GM18498 (cell line): ENCODE measurements around the gene ABCC2.
A peak's percentile ranks its signal among the peaks of the same experiment; 100 is the strongest.
"Not testable (repeated sequence)": the region's sequence is repeated elsewhere in the genome, so short reads cannot be mapped to it uniquely, and the experiment has no call there.

Source experiments
- ATAC-seq: cut with Tn5 transposase; IDR thresholded peaks from one replicate; pipeline ENCODE4 v1.9.1; 2021; ENCODE audit warnings: mild to moderate bottlenecking, moderate library complexity; ENCODE audit not compliant: unreplicated experiment

Gene ABCC2

DNA sequence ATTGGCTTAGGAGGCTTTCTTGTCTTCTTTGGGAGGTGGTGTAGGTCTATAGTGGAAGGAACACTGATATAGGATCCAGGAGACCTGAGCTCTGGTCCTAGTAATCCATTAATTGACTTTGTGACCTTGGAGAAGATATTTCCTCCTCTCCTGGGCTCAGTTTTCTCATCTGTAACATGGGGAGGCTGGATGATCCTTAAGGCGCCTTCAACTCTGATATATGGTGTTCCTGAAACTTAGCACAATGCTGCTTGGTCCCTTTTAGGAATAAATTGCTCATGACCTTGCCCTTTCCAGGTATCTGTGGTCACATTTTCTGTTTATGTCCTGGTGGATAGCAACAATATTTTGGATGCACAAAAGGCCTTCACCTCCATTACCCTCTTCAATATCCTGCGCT, 25.3 kb downstream of the ABCC2 start:
- ATAC-seq, result no peak

DNA sequence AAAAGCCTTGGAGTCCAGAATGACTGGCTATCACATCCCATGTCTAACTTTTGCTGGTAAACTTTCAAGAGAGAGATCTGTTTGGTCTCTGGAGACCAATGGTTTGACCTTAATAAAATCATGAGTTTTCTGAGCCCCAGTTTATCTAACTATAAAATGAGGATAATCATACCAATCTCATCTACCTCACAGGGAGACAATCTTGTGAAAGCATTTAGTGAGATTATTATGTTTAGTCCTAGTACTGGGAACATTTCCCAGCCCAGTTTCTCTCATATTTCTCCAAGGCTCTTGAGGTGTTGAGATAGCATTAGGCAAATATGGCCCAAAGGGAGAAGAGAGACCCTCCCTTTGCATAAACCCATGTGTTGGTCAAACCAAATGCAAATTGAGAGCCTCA, 25.8 kb downstream of the ABCC2 start:
- ATAC-seq, result no peak

DNA sequence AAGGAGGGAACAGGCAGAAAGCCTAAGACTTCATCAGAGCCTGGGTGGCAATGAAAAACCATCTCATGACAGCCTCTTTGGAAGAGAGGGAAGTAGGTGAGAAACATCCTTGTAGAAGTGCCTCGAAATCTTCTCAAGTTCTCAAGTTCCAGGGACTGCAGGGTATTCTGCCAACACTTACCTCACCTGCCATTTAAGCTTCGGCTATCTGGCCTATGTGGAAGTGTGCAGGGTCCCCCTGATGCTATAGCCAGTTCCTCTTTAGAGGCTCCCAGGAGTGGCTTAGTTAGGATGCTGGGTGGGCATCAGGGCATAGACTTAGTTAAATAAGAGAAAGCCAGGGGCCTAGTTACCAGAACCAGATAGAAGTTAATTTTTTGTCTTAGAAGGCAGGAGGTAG, 27.0 kb downstream of the ABCC2 start:
- ATAC-seq, result no peak

DNA sequence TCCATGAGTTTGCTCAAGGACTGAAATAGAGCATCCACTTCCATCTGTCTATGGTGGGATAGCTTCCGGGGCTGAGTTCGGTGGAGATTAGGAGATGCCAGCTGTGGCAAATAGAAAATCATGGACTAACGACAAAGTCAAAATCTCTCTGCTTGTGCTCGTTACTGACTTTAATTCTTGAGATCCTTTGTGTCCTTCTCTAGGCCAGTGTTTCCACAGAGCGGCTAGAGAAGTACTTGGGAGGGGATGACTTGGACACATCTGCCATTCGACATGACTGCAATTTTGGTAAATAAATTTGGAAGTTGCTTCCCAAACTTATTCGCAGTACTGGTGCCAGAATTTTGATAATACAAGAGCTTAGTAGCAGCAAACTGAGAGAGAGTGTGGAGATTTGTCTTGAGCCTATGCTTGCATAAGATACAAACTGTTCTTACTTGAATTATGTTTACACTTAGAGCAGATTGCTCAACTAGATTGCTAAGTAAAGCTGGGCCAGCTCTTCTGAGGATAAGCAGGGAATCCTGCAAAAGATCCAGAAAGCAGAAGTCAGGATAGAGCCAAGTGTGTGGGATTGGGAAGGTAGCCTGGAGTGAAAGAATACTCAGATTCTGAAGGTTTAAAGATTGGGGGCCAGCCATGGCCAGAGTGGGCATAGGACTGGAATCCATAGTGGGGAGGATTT, 27.6 kb downstream of the ABCC2 start:
- no peak for ATAC-seq

DNA sequence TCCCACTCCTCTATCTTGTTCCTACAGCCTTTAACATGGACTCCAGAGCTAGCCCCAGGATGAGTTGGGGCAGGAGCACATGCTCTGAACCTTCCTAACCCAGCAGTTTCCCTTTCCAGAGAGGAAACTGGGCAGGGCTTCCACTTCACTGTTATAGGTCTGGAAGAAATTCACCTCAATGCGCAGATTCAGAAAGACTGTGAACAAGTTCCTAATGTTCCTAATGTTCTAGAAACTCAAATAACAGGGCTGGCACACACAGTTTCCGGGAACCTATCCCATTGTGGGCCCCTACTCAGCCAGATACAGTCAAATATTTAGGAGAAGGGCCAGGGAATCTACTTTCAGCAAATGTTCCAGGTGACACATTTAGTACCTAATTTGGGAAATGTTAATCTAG, 29.7 kb downstream of the ABCC2 start:
- ATAC-seq, result no peak

DNA sequence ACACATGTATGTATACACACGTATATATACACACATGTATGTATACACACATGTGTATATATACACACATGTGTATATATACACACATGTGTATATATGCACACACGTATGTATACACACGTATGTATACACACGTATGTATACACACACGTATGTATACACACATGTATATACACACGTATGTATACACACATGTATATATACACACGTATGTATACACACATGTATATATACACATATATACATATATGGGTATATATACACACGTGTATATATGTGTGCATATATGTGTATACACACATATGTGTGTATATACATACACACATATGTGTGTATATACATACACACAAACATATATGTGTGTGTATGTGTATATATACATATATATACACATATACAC, 31.7 kb downstream of the ABCC2 start:
- no peak for ATAC-seq

DNA sequence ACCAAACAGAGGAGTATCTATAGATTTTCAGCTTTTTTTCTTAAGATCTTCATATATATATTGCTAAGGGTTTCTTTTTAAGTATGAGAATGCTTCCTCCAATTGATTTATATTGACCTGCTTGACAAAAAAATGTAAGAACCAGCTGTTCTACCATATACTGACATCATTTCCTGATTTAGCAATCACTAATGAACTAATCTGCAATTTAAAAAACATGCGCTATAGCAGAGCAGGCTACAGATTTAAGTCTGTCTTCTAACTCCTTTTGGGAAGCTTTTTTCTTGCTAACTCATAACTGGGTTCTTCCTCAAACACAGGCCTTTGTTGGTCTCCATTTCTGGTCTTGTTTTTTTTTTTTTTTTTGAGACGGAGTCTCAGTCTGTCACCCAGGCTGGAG, 33.2 kb downstream of the ABCC2 start:
- ATAC-seq, result no peak

DNA sequence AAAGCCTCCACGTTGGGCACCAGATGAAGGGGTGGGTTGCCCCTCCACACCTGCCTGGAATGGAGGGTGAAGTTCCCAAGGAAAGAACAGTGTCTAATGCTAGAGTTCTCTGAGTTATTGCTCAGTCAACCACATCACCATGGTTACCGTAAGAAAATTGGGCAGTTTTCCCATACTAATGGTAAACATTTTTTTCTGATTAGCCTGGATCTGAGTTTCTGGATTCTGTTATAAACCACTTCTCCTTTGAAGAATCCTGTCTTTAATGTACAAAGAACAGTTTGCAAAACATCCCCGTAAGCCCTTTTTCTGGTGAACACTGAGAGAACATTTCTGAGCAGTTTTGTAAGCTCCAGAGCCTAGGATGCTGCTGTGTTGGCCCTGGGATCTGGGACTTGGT, 45.5 kb downstream of the ABCC2 start:
- ATAC-seq, result no peak

DNA sequence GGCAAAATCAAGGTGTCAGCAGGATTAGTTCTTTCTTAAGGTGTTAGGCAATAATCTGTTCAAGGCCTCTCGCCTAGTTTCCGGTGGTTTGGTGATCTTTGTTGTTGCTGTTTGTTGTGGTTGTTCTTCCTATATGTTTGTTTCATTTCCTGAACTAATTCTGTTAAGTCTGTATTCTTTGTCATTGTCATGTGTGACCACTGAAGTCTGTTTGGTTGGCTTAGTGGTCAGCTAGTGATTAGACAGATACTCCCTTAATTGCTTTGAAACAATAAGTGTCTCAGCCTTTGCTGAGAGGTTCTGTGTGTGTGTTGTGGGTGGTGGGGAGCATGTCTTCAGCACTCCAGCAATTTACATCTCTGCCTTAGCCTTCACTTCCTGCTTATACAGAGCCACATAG, 46.0 kb downstream of the ABCC2 start:
- no peak for ATAC-seq

DNA sequence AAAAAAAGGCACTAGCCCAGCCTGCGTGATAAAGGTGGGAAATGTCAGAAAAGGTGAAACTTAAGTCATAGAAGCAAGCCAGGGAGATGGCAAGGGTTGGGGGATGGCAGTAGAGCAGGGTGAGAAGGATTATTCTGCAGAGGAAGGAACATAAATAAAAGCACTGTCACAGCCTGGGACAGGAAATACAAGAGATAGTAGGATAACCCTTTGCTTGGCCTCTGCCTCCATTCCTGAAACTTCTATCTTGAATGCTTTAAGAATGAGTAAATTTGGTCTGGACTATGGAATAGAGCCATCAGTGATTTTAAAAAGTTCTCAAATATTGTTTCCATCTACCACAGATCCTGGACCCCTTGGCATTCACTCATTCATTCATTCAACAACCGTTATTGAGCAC, 50.0 kb downstream of the ABCC2 start:
- no peak for ATAC-seq

DNA sequence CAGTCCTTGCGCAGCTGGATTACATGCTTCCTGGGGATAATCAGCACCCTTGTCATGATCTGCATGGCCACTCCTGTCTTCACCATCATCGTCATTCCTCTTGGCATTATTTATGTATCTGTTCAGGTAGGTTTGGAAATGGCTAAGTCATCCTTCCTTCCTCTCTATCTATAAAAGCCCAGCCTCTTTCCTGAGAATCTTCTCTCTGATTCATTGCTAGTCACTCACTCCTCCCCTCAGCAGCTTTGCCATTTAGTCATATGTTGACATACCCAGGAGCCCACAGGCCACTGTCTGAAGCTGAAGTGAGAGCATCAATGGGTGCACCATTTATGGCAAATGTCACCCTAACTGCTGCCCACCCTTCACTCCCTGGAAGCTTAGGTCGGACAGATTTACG, 52.0 kb downstream of the ABCC2 start:
- no peak for ATAC-seq

DNA sequence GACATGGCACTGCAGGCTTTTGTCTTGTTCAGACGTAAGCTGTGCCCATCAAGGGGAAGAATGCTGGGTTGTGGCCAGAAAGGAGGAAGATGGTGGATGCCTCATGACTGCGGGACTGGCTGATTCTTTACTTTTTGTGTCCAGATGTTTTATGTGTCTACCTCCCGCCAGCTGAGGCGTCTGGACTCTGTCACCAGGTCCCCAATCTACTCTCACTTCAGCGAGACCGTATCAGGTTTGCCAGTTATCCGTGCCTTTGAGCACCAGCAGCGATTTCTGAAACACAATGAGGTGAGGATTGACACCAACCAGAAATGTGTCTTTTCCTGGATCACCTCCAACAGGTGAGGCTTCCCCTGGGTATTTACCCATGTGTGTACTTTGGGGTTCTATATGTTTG, 53.5 kb downstream of the ABCC2 start:
- ATAC-seq, result no peak

DNA sequence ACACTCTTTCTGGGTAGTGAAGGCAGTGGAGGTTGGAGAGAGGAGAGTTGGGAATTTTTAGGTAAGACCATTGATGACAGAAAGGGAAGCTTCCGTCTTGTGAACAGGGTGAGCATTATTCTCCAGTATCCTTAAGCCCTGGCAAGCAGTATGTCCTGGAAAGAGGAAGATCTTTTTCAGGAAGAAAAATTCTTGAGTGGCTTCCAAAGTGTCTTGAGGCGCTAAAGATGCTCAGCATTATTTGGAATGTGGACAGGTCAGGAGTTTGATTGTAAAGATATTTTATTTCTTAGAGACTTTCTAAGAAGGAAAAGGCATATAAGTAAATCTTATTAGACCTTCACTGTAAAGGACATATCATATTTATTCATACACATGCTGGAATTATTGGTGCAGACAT, 54.3 kb downstream of the ABCC2 start:
- ATAC-seq, result no peak

DNA sequence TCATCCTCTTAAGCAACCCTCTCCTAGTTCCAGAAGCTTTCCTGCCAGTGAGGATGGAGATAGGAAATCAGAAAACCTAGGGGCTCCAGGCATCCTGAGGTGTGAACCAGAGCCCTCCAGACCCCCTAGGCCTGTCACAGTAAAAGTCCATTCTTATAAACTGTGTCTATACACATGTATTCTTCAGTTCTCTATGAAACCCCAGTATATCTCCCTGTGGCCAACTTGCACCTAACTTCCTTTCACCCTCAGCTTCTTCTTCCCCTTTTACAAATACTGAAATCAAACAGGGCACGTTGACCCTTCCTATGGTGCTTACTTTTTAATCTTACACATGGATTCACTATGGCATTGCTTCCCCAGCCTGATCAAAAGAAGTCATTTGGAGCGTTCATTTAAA, 58.4 kb downstream of the ABCC2 start:
- ATAC-seq, result not testable (repeated sequence)

DNA sequence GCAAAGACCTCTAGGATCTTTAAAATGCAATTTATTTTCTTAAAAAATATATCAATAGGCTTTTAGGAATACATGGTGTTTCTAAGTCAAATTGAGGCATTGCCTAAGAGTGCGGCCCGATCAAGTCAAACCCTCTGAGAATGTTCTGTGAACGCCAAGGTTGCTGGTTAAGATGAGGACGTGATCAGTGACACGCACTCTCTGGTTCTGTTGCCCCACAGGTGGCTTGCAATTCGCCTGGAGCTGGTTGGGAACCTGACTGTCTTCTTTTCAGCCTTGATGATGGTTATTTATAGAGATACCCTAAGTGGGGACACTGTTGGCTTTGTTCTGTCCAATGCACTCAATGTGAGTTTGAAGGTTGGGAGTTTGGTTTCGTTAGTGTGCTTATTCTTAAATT, 59.3 kb downstream of the ABCC2 start:
- ATAC-seq, result no peak

DNA sequence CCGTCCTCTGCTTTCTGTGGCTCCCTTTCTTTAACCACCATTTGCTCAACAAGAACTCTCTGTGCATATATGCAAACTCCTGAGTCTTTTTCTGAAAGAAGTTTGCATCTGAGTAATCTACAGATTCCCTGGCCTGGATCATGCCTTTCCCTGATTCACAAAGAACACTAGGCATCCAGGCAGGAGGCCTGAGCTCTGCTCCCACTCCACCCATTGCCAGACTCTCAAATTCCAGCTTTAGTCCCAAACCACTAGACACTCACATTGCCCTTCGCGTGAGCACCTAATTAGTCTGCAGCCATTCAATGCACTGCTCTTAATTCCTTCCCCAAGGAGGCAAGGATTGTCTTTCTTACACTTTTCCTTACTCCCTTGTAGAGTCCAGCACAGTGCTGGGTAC, 60.9 kb downstream of the ABCC2 start:
- ATAC-seq, result no peak

DNA sequence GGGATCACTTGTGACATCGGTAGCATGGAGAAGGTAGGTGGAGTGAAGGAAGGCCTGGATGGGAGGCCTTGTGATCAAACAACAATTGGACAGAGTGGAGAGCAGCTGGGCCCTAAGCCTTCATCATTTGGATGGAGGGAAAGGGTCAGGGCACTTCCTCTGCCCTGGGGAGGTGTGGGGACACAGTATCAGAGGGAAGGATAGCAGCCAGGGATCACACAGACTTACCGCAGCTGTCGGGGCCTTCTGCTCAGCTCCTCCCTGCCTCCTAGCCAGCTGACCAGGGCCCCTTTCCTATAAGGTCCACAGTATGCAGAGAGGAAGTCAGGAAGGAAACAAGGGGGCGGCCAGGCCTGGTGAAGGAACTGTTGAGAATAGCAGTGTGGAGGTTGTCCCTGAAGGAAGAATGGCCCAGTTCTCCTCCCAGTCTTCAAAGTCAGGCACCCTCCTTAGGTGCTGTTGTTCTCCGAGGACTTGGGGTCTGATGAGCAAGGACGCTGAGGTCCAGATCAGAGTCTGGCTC, 62.1 kb downstream of the ABCC2 start:
- ATAC-seq, result no peak

DNA sequence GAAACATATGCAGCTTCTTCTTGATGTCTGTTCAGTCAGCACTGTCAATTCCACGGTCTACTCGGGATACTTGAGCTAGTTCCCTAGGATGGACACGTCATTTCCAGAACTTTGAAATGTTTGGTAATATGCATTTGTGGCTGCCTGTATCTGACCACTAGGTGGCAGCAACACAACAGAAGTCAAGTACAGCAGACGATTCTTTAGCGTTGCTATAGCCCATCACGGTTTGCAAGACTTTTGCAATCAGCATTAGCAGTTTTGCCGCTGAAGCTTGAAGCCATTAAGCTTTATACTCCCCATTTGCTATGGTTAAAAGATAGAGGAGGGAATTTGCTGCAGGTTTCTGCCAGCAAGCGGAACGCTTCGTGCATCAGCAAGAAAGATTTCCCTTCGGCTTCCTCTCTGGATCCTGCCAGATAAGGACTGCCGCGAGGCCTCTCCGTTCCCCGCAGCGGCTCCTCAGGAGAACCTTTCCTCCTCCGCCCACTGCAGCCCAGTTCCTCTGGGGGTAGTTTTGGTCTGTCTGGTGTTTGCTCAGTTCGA, 63.5 kb downstream of the ABCC2 start:
- peak; percentile 74 for ATAC-seq

DNA sequence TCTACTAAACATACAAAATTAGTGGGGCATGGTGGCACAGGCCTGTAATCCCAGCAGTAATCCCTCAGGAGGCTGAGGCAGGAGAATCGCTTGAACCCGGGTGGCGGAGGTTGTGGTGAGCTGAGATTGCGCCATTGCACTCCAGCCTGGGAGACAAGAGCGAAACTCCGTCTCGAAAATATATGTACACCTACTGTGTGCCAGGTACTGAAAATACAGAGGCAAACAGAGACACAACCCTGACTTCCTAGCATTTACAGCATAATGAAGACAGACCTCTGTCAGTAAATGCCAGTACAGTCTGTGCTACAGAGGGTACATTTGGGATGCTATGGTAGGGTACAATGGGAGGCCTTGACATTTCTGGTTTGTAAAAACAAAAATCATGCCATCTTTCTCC, 66.6 kb downstream of the ABCC2 start:
- ATAC-seq, result no peak

DNA sequence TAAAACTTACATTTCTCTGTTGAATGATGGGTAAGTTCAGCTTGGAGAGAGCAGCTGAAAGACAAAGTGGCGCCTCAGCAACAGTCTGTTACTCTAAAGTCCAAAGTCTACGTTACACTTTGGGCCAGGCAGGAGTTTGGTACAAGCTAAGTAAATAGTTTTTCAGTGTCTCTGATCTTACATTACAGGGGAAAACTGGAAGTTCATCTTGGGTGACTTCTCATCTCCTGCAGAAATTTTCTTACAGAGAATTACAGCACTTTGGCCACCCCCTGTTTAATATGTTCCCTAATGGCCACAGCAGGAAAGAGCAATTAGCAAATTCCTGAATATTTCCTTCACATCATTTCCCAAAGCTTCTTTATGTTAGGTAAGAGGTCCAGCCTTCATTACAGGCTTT, 67.1 kb downstream of the ABCC2 start:
- no peak for ATAC-seq

DNA sequence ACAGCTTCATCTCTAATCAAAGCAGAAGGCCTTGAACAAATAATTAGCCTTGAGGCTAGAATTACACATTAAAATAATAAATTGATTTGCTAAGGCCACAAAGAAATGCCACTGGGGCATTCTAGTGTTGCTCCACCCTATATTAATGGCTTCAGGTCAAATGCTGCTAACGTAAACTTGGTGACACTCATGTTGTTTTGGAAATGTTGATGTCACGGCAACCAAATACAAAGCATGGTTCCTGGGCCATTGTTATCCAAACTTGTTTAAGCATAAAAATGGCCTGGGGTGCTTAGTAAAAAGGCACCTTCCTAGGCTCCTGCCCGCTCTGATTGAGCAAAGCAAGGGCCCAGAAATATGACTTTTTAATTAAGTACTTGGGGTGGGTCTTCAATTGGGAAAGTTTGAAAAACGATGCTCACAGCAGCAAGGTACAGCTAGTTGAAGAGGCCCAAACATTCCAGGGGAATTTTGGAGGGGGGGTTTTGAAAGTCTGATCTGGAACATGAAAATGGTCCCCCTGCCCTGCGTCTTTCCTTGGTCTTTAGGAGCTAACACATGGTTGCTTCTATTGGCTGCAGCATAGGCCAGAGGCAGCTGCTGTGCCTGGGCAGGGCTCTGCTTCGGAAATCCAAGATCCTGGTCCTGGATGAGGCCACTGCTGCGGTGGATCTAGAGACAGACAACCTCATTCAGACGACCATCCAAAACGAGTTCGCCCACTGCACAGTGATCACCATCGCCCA, 67.8 kb downstream of the ABCC2 start:
- no peak for ATAC-seq

DNA sequence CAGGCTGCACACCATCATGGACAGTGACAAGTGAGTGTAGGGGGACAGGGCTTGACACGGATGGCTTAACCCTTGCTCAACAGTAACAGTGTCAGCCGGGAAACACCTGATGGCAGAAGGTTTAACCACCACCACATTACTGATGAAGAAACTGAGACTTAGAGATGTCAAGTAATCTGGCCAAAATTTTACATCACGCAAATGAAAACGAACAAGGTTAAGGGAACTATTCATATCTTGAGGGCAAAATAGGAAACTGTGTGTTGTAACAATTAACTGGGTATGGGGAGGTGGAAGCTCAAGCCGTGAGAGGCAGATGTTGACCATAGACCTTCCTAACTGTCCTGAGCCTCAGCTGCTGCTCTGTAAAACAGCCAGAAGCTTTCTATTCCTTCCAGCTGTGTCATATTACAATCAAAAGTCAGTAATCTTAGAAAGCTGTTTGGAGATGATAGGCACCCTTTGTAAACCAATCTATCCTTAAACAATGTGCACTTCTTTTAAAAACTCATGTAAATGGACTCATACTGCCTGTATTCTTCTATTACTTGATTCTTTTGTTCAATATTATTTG, 68.4 kb downstream of the ABCC2 start:
- ATAC-seq, result no peak
